Liver (tissue), 9 donors: ENCODE data around the gene SPECC1L. TPM values are rescaled to one million over a fixed set of nuclear protein-coding genes. Genes with fewer than 3 reads are reported as not detected.

Experiments used
- DNase-seq: peaks from one replicate; pipeline ENCODE4 v3.0.0-alpha.2; 2017; ENCODE audit warnings: low spot score
- H3K27ac ChIP-seq, 2 donors: one replicate each; pipeline ENCODE4 v1.7.0; 2013; ENCODE audit warnings: inconsistent platforms in 2 of 2, low read length in 2 of 2, control low read depth in 1 of 2, low read depth in 1 of 2, mild to moderate bottlenecking in 1 of 2
- H3K27me3 ChIP-seq, 4 donors: one replicate each; pipeline versions ENCODE4 v1.6.1 to v1.7.0; 2013; ENCODE audit warnings: low read length in 3 of 4, inconsistent platforms in 1 of 4, mild to moderate bottlenecking in 1 of 4, moderate library complexity in 1 of 4; ENCODE audit not compliant: control insufficient read depth in 4 of 4, insufficient read depth in 4 of 4
- H3K36me3 ChIP-seq, 4 donors: one replicate each; pipeline versions ENCODE4 v1.6.1 to v1.7.0; 2013; ENCODE audit warnings: low read length in 3 of 4, mild to moderate bottlenecking in 3 of 4, low read depth in 1 of 4, moderate library complexity in 1 of 4; ENCODE audit not compliant: control insufficient read depth in 4 of 4, insufficient read depth in 3 of 4
- H3K4me1 ChIP-seq, 4 donors: one replicate each; pipeline versions ENCODE4 v1.6.1 to v1.7.0; 2013; ENCODE audit warnings: low read length in 3 of 4, mild to moderate bottlenecking in 3 of 4, moderate library complexity in 1 of 4; ENCODE audit not compliant: control insufficient read depth in 4 of 4, insufficient read depth in 4 of 4
- H3K4me3 ChIP-seq, 3 donors: one replicate each; pipeline versions ENCODE4 v1.6.1 to v1.7.0; 2013; ENCODE audit warnings: low read length in 3 of 3, control low read depth in 1 of 3, low read depth in 1 of 3, mild to moderate bottlenecking in 1 of 3
- H3K9ac ChIP-seq, 2 donors: one replicate each; pipeline ENCODE4 v1.7.0; 2013; ENCODE audit warnings: low read length in 2 of 2, mild to moderate bottlenecking in 2 of 2, moderate library complexity in 2 of 2, control low read depth in 1 of 2, low read depth in 1 of 2
- H3K9me3 ChIP-seq, 4 donors: one replicate each; pipeline versions ENCODE4 v1.6.1 to v1.7.0; 2013; ENCODE audit warnings: low read length in 3 of 4; ENCODE audit not compliant: control insufficient read depth in 4 of 4
- ATF3 ChIP-seq: IDR thresholded peaks from 2 replicates; pipeline ENCODE4 v1.6.1; 2016; ENCODE audit warnings: antibody characterized with exemption
- CTCF ChIP-seq: fragments of 150-350 bp; IDR thresholded peaks from 2 replicates; pipeline ENCODE4 v1.5.1; 2017; ENCODE audit warnings: improper control_type of control experiment, low read depth, low read length; ENCODE audit not compliant: missing input control
- EGR1 ChIP-seq, 2 donors: IDR thresholded peaks; 2 replicates each; pipeline ENCODE4 v1.6.1; 2016 to 2018; ENCODE audit warnings: antibody characterized with exemption in 2 of 2, low read depth in 2 of 2
- FOXA1 ChIP-seq: IDR thresholded peaks from 2 replicates; pipeline ENCODE4 v1.6.1; 2016; ENCODE audit warnings: antibody characterized with exemption
- FOXA2 ChIP-seq: IDR thresholded peaks from 2 replicates; pipeline ENCODE4 v1.6.1; 2016; ENCODE audit warnings: antibody characterized with exemption
- GABPA ChIP-seq, 2 donors: IDR thresholded peaks in 1 of 2; conservative IDR thresholded peaks in 1 of 2; 2 replicates each; pipeline ENCODE4 v1.6.1; 2016; ENCODE audit warnings: antibody characterized with exemption in 2 of 2, mild to moderate bottlenecking in 1 of 2, moderate library complexity in 1 of 2
- HNF4A ChIP-seq, 2 donors: conservative IDR thresholded peaks; 2 replicates each; pipeline ENCODE4 v1.6.1; 2016; ENCODE audit warnings: antibody characterized with exemption in 2 of 2, mild to moderate bottlenecking in 2 of 2
- HNF4G ChIP-seq: IDR thresholded peaks from 2 replicates; pipeline ENCODE4 v1.6.1; 2016; ENCODE audit warnings: antibody characterized with exemption
- JUND ChIP-seq, 2 donors: IDR thresholded peaks; 2 replicates each; pipeline ENCODE4 v1.6.1; 2016; ENCODE audit warnings: antibody characterized with exemption in 2 of 2
- MAX ChIP-seq: IDR thresholded peaks from 2 replicates; pipeline ENCODE4 v1.6.1; 2016; ENCODE audit warnings: antibody characterized with exemption
- NR2F2 ChIP-seq: IDR thresholded peaks from 2 replicates; pipeline ENCODE4 v1.6.1; 2016; ENCODE audit warnings: antibody characterized with exemption
- RAD21 ChIP-seq, 2 donors: IDR thresholded peaks; 2 replicates each; pipeline ENCODE4 v1.6.1; 2016; ENCODE audit warnings: antibody characterized with exemption in 2 of 2, mild to moderate bottlenecking in 2 of 2
- RXRA ChIP-seq, 2 donors: IDR thresholded peaks; 2 replicates each; pipeline ENCODE4 v1.6.1; 2017 to 2018; ENCODE audit warnings: antibody characterized with exemption in 2 of 2, mild to moderate bottlenecking in 1 of 2
- SP1 ChIP-seq: IDR thresholded peaks from 2 replicates; pipeline ENCODE4 v1.6.1; 2018; ENCODE audit warnings: antibody characterized with exemption, mild to moderate bottlenecking
- TAF1 ChIP-seq: conservative IDR thresholded peaks from 2 replicates; pipeline ENCODE4 v1.6.1; 2016; ENCODE audit warnings: antibody characterized with exemption, mild to moderate bottlenecking
- YY1 ChIP-seq: IDR thresholded peaks from 2 replicates; pipeline ENCODE4 v1.6.1; 2016; ENCODE audit warnings: antibody characterized with exemption, mild to moderate bottlenecking
- ZBTB33 ChIP-seq: IDR thresholded peaks from 2 replicates; pipeline ENCODE4 v1.6.1; 2016; ENCODE audit warnings: antibody characterized with exemption
- WGBS: extraction: QIAGEN DNeasy Blood & Tissue Kit; methylation state at CpG from one replicate; pipeline ENCODE4 v1.1.7; 2013; 5-methylcytosine and 5-hydroxymethylcytosine counted together
- polyA plus RNA-seq, 2 donors: library from polyadenylated mRNA; stranded (reverse) in 1 of 2; unstranded in 1 of 2; fragments of 200-250 nt in 1 of 2; fragments of >200 nt in 1 of 2; fragmentation: Nextera tagmentation in 1 of 2; extraction: Ambion mirVana in 1 of 2; gene quantifications; one replicate each; pipeline versions ENCODE4 v1.2.1 to v1.2.3, GENCODE V29; 2013 to 2015
- total RNA-seq, 2 donors: library from RNA; depleted of rRNA; stranded (reverse); fragments of >200 nt; gene quantifications; one replicate each; pipeline ENCODE4 v1.2.3, GENCODE V29; 2014
- donor health status: healthy.
- donor health status: healthy.
- donor health status: healthy.
- donor health status: healthy.
- donor health status: healthy.

The SPECC1L gene
- total and polyA plus RNA-seq, 4 donors, result 5.4 to 22.3 (median 12.3) TPM

- DNase-seq, result no peak
- H3K27ac ChIP-seq, result no peak overlapping the region
- H3K4me3 ChIP-seq, result no peak overlapping the region
- peaks cover 0 to 1% (median 0%) of the 10 kb centered on the region in 4 donors for H3K4me1 ChIP-seq
- 94% methylated on average over 2 of the region's 2 CpGs for WGBS
- no peaks in the 10 kb centered on the region for H3K27me3 ChIP-seq
- TF ChIP-seq RXRA (IDR thresholded peaks at IDR 0.05), result no peak
- TF ChIP-seq ZBTB33, result no peak
- TF ChIP-seq JUND (IDR thresholded peaks at IDR 0.05), result no peak
- no peak for TF ChIP-seq MAX
- TF ChIP-seq NR2F2, result no peak
- no peak for TF ChIP-seq HNF4G
- TF ChIP-seq RAD21 (IDR thresholded peaks at IDR 0.05), result no peak
- TF ChIP-seq ATF3, result no peak
- no peak for TF ChIP-seq TAF1
- TF ChIP-seq FOXA1, result no peak
- TF ChIP-seq FOXA2, result no peak
- TF ChIP-seq GABPA (IDR thresholded peaks at IDR 0.05 in 1 of 2, conservative IDR thresholded peaks at IDR 0.05 in 1 of 2), result no peak
- TF ChIP-seq HNF4A (conservative IDR thresholded peaks at IDR 0.05), result no peak
- no peak for TF ChIP-seq YY1
- TF ChIP-seq CTCF, result no peak
- TF ChIP-seq EGR1 (IDR thresholded peaks at IDR 0.05; ENCODE audit: low read depth in 2 of 2), result no peak
- TF ChIP-seq SP1, result no peak
- H3K9me3 ChIP-seq, result no peaks in the 10 kb centered on the region
- H3K36me3 ChIP-seq, result peaks cover 5 to 56% (median 27%) of the 10 kb centered on the region in 4 donors
- H3K9ac ChIP-seq, result no peak overlapping the region
Observed at GRCh38 chr22:24333301-24333700, 62.7 kb downstream of the SPECC1L start.

- no peak overlapping the region for H3K27ac ChIP-seq
- H3K27me3 ChIP-seq, result no peaks in the 10 kb centered on the region
- peaks cover 4 to 58% (median 33%) of the 10 kb centered on the region in 4 donors for H3K36me3 ChIP-seq
- H3K4me3 ChIP-seq, result no peak overlapping the region
- H3K4me1 ChIP-seq, result peaks cover 0 to 1% (median 0%) of the 10 kb centered on the region in 4 donors
- WGBS, result 46% methylated on average over 1 of the region's 1 CpG
- no peaks in the 10 kb centered on the region for H3K9me3 ChIP-seq
- H3K9ac ChIP-seq, result no peak overlapping the region
- TF ChIP-seq FOXA2 (no peak), RAD21 (IDR thresholded peaks at IDR 0.05) (no peak), FOXA1 (no peak), JUND (IDR thresholded peaks at IDR 0.05) (no peak), SP1 (no peak), MAX (no peak), NR2F2 (no peak), ATF3 (no peak)
- no peak for DNase-seq
Observed at GRCh38 chr22:24335496-24335895, 64.9 kb downstream of the SPECC1L start.
